Uterus (tissue), 4 donors: ENCODE data around the gene HSPA4L. TPM values are rescaled to one million over a fixed set of nuclear protein-coding genes. Genes with fewer than 3 reads are reported as not detected.

Experiments
- DNase-seq, 2 donors: peaks; one replicate each; pipeline ENCODE4 v3.0.0-alpha.2; 2019 to 2020
- H3K27ac ChIP-seq, 2 donors: fragments of 200-600 bp; sonication (generic); 1 replicate in 1 of 2; 2 replicates in 1 of 2; pipeline ENCODE4 v1.5.1; 2016 to 2018
- H3K27me3 ChIP-seq, 2 donors: fragments of 200-600 bp; sonication (generic); one replicate each; pipeline ENCODE4 v1.5.1; 2018 to 2019; ENCODE audit warnings: control low read depth in 1 of 2
- H3K36me3 ChIP-seq, 2 donors: fragments of 200-600 bp; sonication (generic); one replicate each; pipeline ENCODE4 v1.5.1; 2019; ENCODE audit warnings: control low read depth in 1 of 2
- H3K4me1 ChIP-seq, 2 donors: fragments of 200-600 bp; sonication (generic); one replicate each; pipeline ENCODE4 v1.5.1; 2018 to 2019; ENCODE audit warnings: control low read depth in 1 of 2
- H3K4me3 ChIP-seq, 2 donors: fragments of 200-600 bp; sonication (generic); 1 replicate in 1 of 2; 2 replicates in 1 of 2; pipeline ENCODE4 v1.5.1; 2018 to 2019; ENCODE audit warnings: mild to moderate bottlenecking in 1 of 2
- H3K9me3 ChIP-seq, 2 donors: fragments of 200-600 bp; sonication (generic); one replicate each; pipeline ENCODE4 v1.5.1; 2019; ENCODE audit warnings: control low read depth in 1 of 2
- POLR2A ChIP-seq, 2 donors: fragments of 450-650 bp; IDR thresholded peaks; one replicate each; pipeline ENCODE4 v1.6.1; 2016; ENCODE audit warnings: antibody characterized with exemption in 2 of 2, mild to moderate bottlenecking in 1 of 2, moderate library complexity in 1 of 2
- intact Hi-C: fragments of 100-400 bp; cut with DNase I; formaldehyde crosslinking; loops from one replicate; pipeline ENCODE4 v1.15.1; 2023; ENCODE audit warnings: low total_unique reads
- total RNA-seq, 4 donors: library from RNA; depleted of rRNA in 3 of 4; stranded (reverse); fragments of >200 nt in 3 of 4; gene quantifications; one replicate each; pipeline versions ENCODE4 v1.1.0 to v1.2.4, GENCODE V29; 2014 to 2023
- TF ChIP-seq, protein P1 (sequence below), 4 experiments: fragments of 200-600 bp in 2 of 4; fragments of 450-650 bp in 2 of 4; sonication (generic) in 2 of 4; IDR thresholded peaks; one replicate each; pipeline ENCODE4 v1.5.1; 2016 to 2019; ENCODE audit warnings: antibody characterized with exemption in 4 of 4, mild to moderate bottlenecking in 2 of 4, moderate library complexity in 1 of 4
- donor health status: DM: yes; HTN: yes; CAD: no.

HSPA4L gene
- total RNA-seq, 4 donors from 2014 or later, result 0.26 to 7.2 (median 2.8) TPM

DNA sequence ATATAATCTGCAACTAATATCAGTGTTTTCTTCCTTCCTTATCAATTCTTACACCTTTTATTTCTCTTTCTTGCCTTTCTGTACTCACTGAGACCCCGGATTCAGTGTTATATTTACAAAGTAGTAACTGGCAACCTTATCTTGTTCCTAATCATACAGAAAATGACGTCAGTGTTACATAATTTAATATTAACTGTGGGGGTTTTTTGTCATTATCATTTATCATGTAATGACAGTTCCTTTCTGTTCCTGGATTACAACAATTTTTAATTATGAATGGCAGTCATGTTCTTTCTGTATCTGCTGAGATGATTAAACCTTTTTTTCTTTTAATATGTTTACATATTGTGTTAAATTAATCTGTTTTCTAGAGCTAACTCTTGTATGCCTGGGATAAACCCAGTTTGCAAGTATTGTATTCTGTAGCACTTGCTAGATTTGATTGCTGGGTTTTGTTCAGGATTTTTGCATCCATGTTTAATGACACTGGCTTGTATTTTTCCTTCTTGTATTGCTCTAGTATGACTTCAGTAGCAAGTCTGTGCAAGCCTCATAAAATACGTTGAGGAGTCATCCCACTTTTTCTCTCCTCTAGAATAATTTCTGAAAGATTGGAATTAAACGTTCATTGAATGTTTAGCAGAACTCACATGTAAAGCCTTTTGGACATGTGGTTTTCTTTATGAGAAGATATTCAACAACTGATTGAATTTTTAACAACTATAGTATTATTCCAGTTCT is 10.4 kb upstream of the HSPA4L start:
- no peak overlapping the region for H3K27ac ChIP-seq
- H3K4me1 ChIP-seq, result no peaks in the 10 kb centered on the region
- H3K9me3 ChIP-seq, result no peaks in the 10 kb centered on the region
- no peaks in the 10 kb centered on the region for H3K36me3 ChIP-seq
- no peak overlapping the region for H3K4me3 ChIP-seq
- DNase-seq, result no peak
- TF ChIP-seq, protein P1, sequence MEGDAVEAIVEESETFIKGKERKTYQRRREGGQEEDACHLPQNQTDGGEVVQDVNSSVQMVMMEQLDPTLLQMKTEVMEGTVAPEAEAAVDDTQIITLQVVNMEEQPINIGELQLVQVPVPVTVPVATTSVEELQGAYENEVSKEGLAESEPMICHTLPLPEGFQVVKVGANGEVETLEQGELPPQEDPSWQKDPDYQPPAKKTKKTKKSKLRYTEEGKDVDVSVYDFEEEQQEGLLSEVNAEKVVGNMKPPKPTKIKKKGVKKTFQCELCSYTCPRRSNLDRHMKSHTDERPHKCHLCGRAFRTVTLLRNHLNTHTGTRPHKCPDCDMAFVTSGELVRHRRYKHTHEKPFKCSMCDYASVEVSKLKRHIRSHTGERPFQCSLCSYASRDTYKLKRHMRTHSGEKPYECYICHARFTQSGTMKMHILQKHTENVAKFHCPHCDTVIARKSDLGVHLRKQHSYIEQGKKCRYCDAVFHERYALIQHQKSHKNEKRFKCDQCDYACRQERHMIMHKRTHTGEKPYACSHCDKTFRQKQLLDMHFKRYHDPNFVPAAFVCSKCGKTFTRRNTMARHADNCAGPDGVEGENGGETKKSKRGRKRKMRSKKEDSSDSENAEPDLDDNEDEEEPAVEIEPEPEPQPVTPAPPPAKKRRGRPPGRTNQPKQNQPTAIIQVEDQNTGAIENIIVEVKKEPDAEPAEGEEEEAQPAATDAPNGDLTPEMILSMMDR (IDR thresholded peaks at IDR 0.05), result no peak
- no peak for TF ChIP-seq POLR2A (IDR thresholded peaks at IDR 0.05)
- intact Hi-C loops, result no loop called here
- no peaks in the 10 kb centered on the region for H3K27me3 ChIP-seq

DNA sequence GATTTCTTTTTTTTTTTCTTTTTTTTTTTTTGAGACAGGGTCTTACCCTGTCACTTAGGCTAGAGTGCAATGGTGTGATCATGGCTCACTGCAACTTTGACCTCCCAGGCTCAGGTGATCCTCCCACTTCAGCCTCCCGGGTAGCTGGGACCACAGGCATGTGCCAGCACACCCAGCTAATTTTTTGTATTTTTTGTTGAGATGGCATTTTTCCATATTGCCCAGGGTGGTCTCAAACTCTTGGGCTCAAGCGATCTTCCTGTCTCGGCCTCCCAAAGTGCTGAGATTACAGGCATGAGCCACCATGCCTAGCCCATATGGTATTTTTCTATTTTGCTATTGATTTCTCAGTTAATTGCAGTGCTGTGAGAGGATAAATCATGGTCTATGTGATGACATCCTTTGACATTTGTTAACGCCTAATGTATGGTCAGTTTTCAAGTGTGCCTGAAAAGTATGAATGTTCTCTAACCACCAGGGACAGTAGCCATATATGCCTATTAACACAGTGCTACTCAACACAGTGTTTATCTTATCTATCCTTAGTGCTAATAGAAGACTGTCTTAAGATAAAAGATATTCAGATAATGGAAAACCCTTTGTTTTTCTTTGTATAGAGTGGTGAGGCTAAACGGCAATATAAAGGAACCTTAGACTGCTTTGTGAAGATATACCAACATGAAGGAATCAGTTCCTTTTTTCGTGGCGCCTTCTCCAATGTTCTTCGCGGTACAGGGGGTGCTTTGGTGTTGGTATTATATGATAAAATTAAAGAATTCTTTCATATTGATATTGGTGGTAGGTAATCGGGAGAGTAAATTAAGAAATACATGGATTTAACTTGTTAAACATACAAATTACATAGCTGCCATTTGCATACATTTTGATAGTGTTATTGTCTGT is 9.1 kb upstream of the HSPA4L start:
- intact Hi-C loops, result no loop called here
- Histone ChIP-seq H3K4me3 (no peak overlapping the region), H3K27ac (no peak overlapping the region), H3K9me3 (no peaks in the 10 kb centered on the region), H3K4me1 (no peaks in the 10 kb centered on the region), H3K27me3 (no peaks in the 10 kb centered on the region), H3K36me3 (no peaks in the 10 kb centered on the region)
- DNase-seq, result no peak
- TF ChIP-seq POLR2A (IDR thresholded peaks at IDR 0.05), result no peak
- TF ChIP-seq, protein P1 (IDR thresholded peaks at IDR 0.05), result no peak

DNA sequence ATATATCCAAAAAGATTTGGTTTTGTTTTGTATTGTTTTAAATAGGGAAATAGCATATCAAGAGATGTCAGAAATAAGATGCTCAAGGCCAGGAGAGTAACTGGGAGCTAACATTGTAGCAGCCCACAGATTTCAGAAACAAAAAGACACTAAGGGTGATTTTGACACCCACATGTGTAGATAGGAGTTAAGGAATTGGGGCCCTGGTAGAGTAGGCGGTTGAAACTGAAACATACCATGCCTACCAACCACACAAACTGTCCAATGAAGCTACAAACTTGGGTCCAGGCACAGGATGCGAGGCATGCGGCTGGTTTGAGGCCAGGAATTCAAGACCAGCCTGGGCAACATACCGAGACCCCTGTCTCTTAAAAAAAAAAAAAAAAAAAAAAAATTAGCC is 6.3 kb upstream of the HSPA4L start:
- no peaks in the 10 kb centered on the region for H3K9me3 ChIP-seq
- DNase-seq, result no peak
- no peaks in the 10 kb centered on the region for H3K36me3 ChIP-seq
- H3K4me1 ChIP-seq, result no peaks in the 10 kb centered on the region
- TF ChIP-seq POLR2A (IDR thresholded peaks at IDR 0.05), result no peak
- TF ChIP-seq, protein P1 (IDR thresholded peaks at IDR 0.05), result no peak
- intact Hi-C loops, result no loop called here
- H3K27ac ChIP-seq, result no peak overlapping the region
- H3K4me3 ChIP-seq, result no peak overlapping the region
- no peaks in the 10 kb centered on the region for H3K27me3 ChIP-seq

DNA sequence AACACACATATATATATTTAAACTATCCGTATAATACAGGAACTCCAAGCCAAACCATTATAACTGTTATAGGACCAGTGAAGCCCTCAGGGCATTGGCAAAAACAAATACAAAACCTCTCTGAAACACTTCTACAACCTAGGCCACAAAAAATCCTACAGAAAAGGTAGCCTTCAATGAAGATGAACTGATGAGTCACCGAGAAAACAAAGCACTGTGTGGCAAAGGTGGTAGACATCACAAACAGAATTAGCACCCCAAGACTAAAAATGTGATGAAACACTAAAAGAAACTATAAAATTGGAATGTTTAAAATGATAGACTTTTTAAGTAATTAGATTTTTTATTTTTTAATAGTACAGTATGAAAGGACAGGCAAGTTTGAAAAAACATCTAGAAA is 5.5 kb upstream of the HSPA4L start:
- H3K4me3 ChIP-seq, result no peak overlapping the region
- TF ChIP-seq POLR2A (IDR thresholded peaks at IDR 0.05), result no peak
- TF ChIP-seq, protein P1 (IDR thresholded peaks at IDR 0.05), result no peak
- H3K36me3 ChIP-seq, result no peaks in the 10 kb centered on the region
- no peaks in the 10 kb centered on the region for H3K9me3 ChIP-seq
- intact Hi-C loops, result no loop called here
- H3K27ac ChIP-seq, result no peak overlapping the region
- no peaks in the 10 kb centered on the region for H3K4me1 ChIP-seq
- no peak for DNase-seq
- no peaks in the 10 kb centered on the region for H3K27me3 ChIP-seq

DNA sequence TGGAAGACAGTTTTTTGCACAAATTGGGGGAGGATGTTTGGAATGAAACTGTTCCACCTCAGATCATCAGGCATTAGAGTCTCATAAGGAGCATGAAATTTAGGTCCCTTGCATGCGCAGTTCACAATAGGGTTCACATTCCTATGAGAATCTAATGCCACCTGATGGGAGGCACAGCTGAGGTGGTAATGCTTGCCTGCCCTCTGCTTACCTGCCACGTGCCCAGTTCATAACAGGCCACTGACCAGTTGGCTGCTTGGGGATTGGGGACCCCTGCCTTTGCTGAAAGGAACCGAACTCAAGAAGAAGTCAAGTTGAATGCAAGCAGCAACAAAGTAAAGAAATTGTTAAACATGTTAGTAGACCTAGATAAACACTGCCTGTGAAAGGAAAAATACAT is 4.6 kb upstream of the HSPA4L start:
- H3K36me3 ChIP-seq, result no peaks in the 10 kb centered on the region
- H3K9me3 ChIP-seq, result no peaks in the 10 kb centered on the region
- TF ChIP-seq, protein P1 (IDR thresholded peaks at IDR 0.05), result no peak
- TF ChIP-seq POLR2A (IDR thresholded peaks at IDR 0.05), result no peak
- H3K27ac ChIP-seq, result no peak overlapping the region
- no peaks in the 10 kb centered on the region for H3K27me3 ChIP-seq
- intact Hi-C loops, result no loop called here
- no peaks in the 10 kb centered on the region for H3K4me1 ChIP-seq
- DNase-seq, result no peak
- no peak overlapping the region for H3K4me3 ChIP-seq
